Loucy (cell line): Measurements from ENCODE around the gene TRMT44.

Experiments
- H2AFZ ChIP-seq: fragments of 200-600 bp; sonication (generic); 2 replicates; pipeline ENCODE4 v1.6.0; 2016; ENCODE audit warnings: antibody characterized with exemption, mild to moderate bottlenecking, low read length, moderate library complexity
- H3F3A ChIP-seq: fragments of 200-600 bp; 2 replicates; pipeline ENCODE4 v1.6.0; 2016; ENCODE audit warnings: antibody characterized with exemption, low read depth, mild to moderate bottlenecking
- H3K27me3 ChIP-seq: fragments of 200-600 bp; sonication (generic); 2 replicates; pipeline ENCODE4 v1.6.1; 2014; ENCODE audit warnings: low read length, mild to moderate bottlenecking; ENCODE audit not compliant: insufficient read depth, poor library complexity, severe bottlenecking
- H3K36me3 ChIP-seq: fragments of 200-600 bp; sonication (generic); 2 replicates; pipeline ENCODE4 v1.6.1; 2016; ENCODE audit warnings: low read length; ENCODE audit not compliant: insufficient read depth
- H3K4me1 ChIP-seq: fragments of 200-600 bp; sonication (generic); 2 replicates; pipeline ENCODE4 v1.5.1; 2014; ENCODE audit warnings: low read length, mild to moderate bottlenecking; ENCODE audit not compliant: insufficient read depth, poor library complexity, severe bottlenecking
- H3K4me2 ChIP-seq: fragments of 200-600 bp; sonication (generic); 2 replicates; pipeline ENCODE4 v1.6.0; 2014; ENCODE audit warnings: antibody characterized with exemption, low read length, low read depth, mild to moderate bottlenecking; ENCODE audit not compliant: poor library complexity, severe bottlenecking
- H3K4me3 ChIP-seq: fragments of 200-600 bp; sonication (generic); 2 replicates; pipeline ENCODE4 v1.5.1; 2014; ENCODE audit warnings: low read length, mild to moderate bottlenecking, mixed read lengths; ENCODE audit not compliant: poor library complexity, severe bottlenecking
- H3K79me2 ChIP-seq: fragments of 200-600 bp; sonication (generic); 2 replicates; pipeline ENCODE4 v1.6.1; 2014; ENCODE audit warnings: low read length; ENCODE audit not compliant: insufficient read depth
- H3K9ac ChIP-seq: fragments of 200-600 bp; sonication (generic); 2 replicates; pipeline ENCODE4 v1.6.0; 2014; ENCODE audit warnings: mild to moderate bottlenecking, low read depth, low read length, moderate library complexity; ENCODE audit not compliant: poor library complexity, severe bottlenecking
- H3K9me2 ChIP-seq: fragments of 200-600 bp; sonication (generic); replicated peaks from 2 replicates; pipeline ENCODE4 v1.6.1; 2016; ENCODE audit warnings: low read depth, low read length, mixed read lengths
- H3K9me3 ChIP-seq: fragments of 200-600 bp; sonication (generic); 2 replicates; pipeline ENCODE4 v1.6.1; 2014; ENCODE audit warnings: mild to moderate bottlenecking, antibody characterized with exemption, low read length, low read depth; ENCODE audit not compliant: insufficient read depth
- H4K20me1 ChIP-seq: fragments of 200-600 bp; sonication (generic); 2 replicates; pipeline ENCODE4 v1.6.0; 2014; ENCODE audit warnings: antibody characterized with exemption, low read length, mild to moderate bottlenecking; ENCODE audit not compliant: insufficient read depth, poor library complexity, severe bottlenecking
- CTCF ChIP-seq: fragments of 200-600 bp; sonication (generic); conservative IDR thresholded peaks from 2 replicates; pipeline ENCODE4 v1.5.1; 2014; ENCODE audit warnings: mild to moderate bottlenecking, antibody characterized with exemption, low read length
- EZH2phosphoT487 ChIP-seq: fragments of 200-600 bp; IDR thresholded peaks from 2 replicates; pipeline ENCODE4 v1.6.1; 2018; ENCODE audit warnings: antibody characterized with exemption, mild to moderate bottlenecking, moderate library complexity, borderline replicate concordance

TRMT44 gene

GRCh38 chr4:8473198-8473919 is 32.8 kb downstream of the TRMT44 start:
- H3K9me3 ChIP-seq: no peaks in the 10 kb centered on the region
- no peak for TF ChIP-seq EZH2phosphoT487
- TF ChIP-seq CTCF: no peak
- H3K4me1 ChIP-seq: no peaks in the 10 kb centered on the region
- H3F3A ChIP-seq: no peaks in the 10 kb centered on the region
- H3K4me3 ChIP-seq: no peak overlapping the region
- no peak overlapping the region for H2AFZ ChIP-seq
- H3K9me2 ChIP-seq: no peaks in the 10 kb centered on the region
- H3K79me2 ChIP-seq: no peaks in the 10 kb centered on the region
- H3K36me3 ChIP-seq: peaks cover 10% of the 10 kb centered on the region; the same call in 1 of the 2 replicates
- no peak overlapping the region for H3K9ac ChIP-seq
- no peak overlapping the region for H3K4me2 ChIP-seq
- no peaks in the 10 kb centered on the region for H3K27me3 ChIP-seq
- no peaks in the 10 kb centered on the region for H4K20me1 ChIP-seq

- TF ChIP-seq CTCF: no peak
- TF ChIP-seq EZH2phosphoT487: no peak
- Histone ChIP-seq H3K9ac (no peak overlapping the region), H3K4me1 (no peaks in the 10 kb centered on the region), H3K9me2 (no peaks in the 10 kb centered on the region), H3K27me3 (no peaks in the 10 kb centered on the region), H3K79me2 (no peaks in the 10 kb centered on the region), H4K20me1 (no peaks in the 10 kb centered on the region), H3K4me3 (no peak overlapping the region), H3K36me3 (peaks cover 3% of the 10 kb centered on the region; the same call in 1 of the 2 replicates), H3F3A (no peaks in the 10 kb centered on the region), H3K4me2 (no peak overlapping the region), H2AFZ (no peak overlapping the region), H3K9me3 (no peaks in the 10 kb centered on the region)
These were observed 33.5 kb downstream of the TRMT44 start for GRCh38 chr4:8473920-8474590.

- TF ChIP-seq EZH2phosphoT487 (no peak), CTCF (no peak)
- Histone ChIP-seq H3K4me2 (no peak overlapping the region), H3K4me3 (no peak overlapping the region), H3K27me3 (no peaks in the 10 kb centered on the region), H3F3A (no peaks in the 10 kb centered on the region), H4K20me1 (no peaks in the 10 kb centered on the region), H3K4me1 (no peaks in the 10 kb centered on the region), H3K79me2 (no peaks in the 10 kb centered on the region), H3K9me3 (no peaks in the 10 kb centered on the region), H3K36me3 (no peaks in the 10 kb centered on the region; the same call in 1 of the 2 replicates), H3K9ac (no peak overlapping the region), H3K9me2 (no peaks in the 10 kb centered on the region), H2AFZ (no peak overlapping the region)
These were observed 34.3 kb downstream of the TRMT44 start for GRCh38 chr4:8474856-8475255.
